ENCODE measurements around the gene MPHOSPH6. TPM values are rescaled to one million over a fixed set of nuclear protein-coding genes. Genes with fewer than 3 reads are reported as not detected.

MPHOSPH6 gene
- total and polyA plus RNA-seq, 2 of the 8 experiments (the other 6 are each of a cell fraction or from before 2014, with no cell fraction given), result 19.7 to 32.9 TPM

Small RNA genes within 50 kb of the gene (small RNA-seq; reads per million reads assigned to genes)
- gene RN7SKP190 (ENCODE audit: insufficient read depth), result not detected

Other genes starting within 250 kb of the MPHOSPH6 start
- not detected in 2 replicates for gene SDR42E1, start 158.8 kb downstream of the MPHOSPH6 start, total RNA-seq (2021; fragmentation: NEBNext Ultra II Directional; extraction: Animal tissue kit (Norgen Biotek cat#: 25700))
- 0.02 and 0.03 TPM in 2 replicates for gene SDR42E1, start 158.8 kb downstream of the MPHOSPH6 start, polyA plus RNA-seq (2011; rRNA removed)
- gene HSD17B2, start 135.0 kb downstream of the MPHOSPH6 start, total RNA-seq (2021; fragmentation: NEBNext Ultra II Directional; extraction: Animal tissue kit (Norgen Biotek cat#: 25700)), result not detected in 2 replicates
- gene HSD17B2, start 135.0 kb downstream of the MPHOSPH6 start, polyA plus RNA-seq (2011; rRNA removed), result not detected in 2 replicates

All from H1 (cell line).